Gastrocnemius medialis (tissue), 4 donors: ENCODE measurements around the gene OR6X1.

Experiments used
- CTCF ChIP-seq, 5 experiments: fragments of 450-650 bp in 3 of 5; fragments of 200-600 bp in 2 of 5; sonication (generic) in 2 of 5; IDR thresholded peaks in 4 of 5; conservative IDR thresholded peaks in 1 of 5; 1 replicate in 4 of 5; 2 replicates in 1 of 5; pipeline ENCODE4 v1.5.1; 2016 to 2019; ENCODE audit warnings: antibody characterized with exemption in 5 of 5, mild to moderate bottlenecking in 3 of 5, moderate library complexity in 3 of 5
- POLR2A ChIP-seq, 2 donors: fragments of 450-650 bp; IDR thresholded peaks; one replicate each; pipeline ENCODE4 v1.6.1; 2017; ENCODE audit warnings: antibody characterized with exemption in 2 of 2, mild to moderate bottlenecking in 2 of 2, moderate library complexity in 2 of 2

- TF ChIP-seq CTCF (IDR thresholded peaks at IDR 0.05 in 4 of 5, conservative IDR thresholded peaks at IDR 0.05 in 1 of 5): no peak
- no peak for TF ChIP-seq POLR2A (IDR thresholded peaks at IDR 0.05)
Observed at GRCh38 chr11:123765601-123766000, 11.3 kb upstream of the OR6X1 start.
